K562 (cell line): ENCODE measurements around the gene DPEP2. TPM values are rescaled to one million over a fixed set of nuclear protein-coding genes. Genes with fewer than 3 reads are reported as not detected.

ENCODE experiments used
- ATF4 ChIP-seq: fragments of 450-650 bp; formaldehyde crosslinking; IDR thresholded peaks from 2 replicates; pipeline ENCODE4 v1.4.0; 2022; ENCODE audit warnings: mild to moderate bottlenecking, moderate library complexity
- CREB5 ChIP-seq: fragments of 250-450 bp; sonication (Bioruptor Pico); IDR thresholded peaks from 2 replicates; pipeline ENCODE4 v1.5.0; 2020; ENCODE audit warnings: mild to moderate bottlenecking
- EHMT2 ChIP-seq: fragments of 450-650 bp; IDR thresholded peaks from 2 replicates; pipeline ENCODE4 v1.6.1; 2018; ENCODE audit warnings: antibody characterized with exemption
- EWSR1 ChIP-seq: fragments of 450-650 bp; IDR thresholded peaks from 2 replicates; pipeline ENCODE4 v1.6.1; 2018; ENCODE audit warnings: borderline replicate concordance, mild to moderate bottlenecking, low read depth, moderate library complexity; ENCODE audit not compliant: partially characterized antibody
- GTF2F1 ChIP-seq: IDR thresholded peaks from 2 replicates; pipeline ENCODE4 v1.6.1; 2011; ENCODE audit warnings: low read depth, low read length, improper control_type of control experiment
- JUNB ChIP-seq: fragments of 450-650 bp; formaldehyde crosslinking; conservative IDR thresholded peaks from 2 replicates; pipeline ENCODE4 v1.4.0; 2020; ENCODE audit warnings: mild to moderate bottlenecking
- PRMT5 ChIP-seq: sonication (generic); formaldehyde crosslinking; IDR thresholded peaks from 2 replicates; pipeline ENCODE4 v1.5.0; 2020; ENCODE audit warnings: missing genetic modification reagents
- RB1 ChIP-seq: fragments of 450-650 bp; IDR thresholded peaks from 2 replicates; pipeline ENCODE4 v1.6.1; 2017; ENCODE audit warnings: low read depth, mild to moderate bottlenecking
- SMARCE1 ChIP-seq: fragments of 450-650 bp; IDR thresholded peaks from 2 replicates; pipeline ENCODE4 v1.7.1; 2016; ENCODE audit warnings: mild to moderate bottlenecking
- TRIM28 ChIP-seq: fragments of 450-650 bp; IDR thresholded peaks from 2 replicates; pipeline ENCODE4 v1.6.1; 2017
- VEZF1 ChIP-seq: fragments of 200-800 bp; sonication (Bioruptor generic); IDR thresholded peaks from 2 replicates; pipeline ENCODE4 v1.6.1; 2017; ENCODE audit warnings: missing genetic modification characterization, missing compliant biosample characterization
- ZC3H4 ChIP-seq: sonication (generic); formaldehyde crosslinking; IDR thresholded peaks from 2 replicates; pipeline ENCODE4 v1.9.0; 2021; ENCODE audit warnings: missing genetic modification reagents, borderline replicate concordance
- ZKSCAN8 ChIP-seq: fragments of 200-800 bp; sonication (Bioruptor generic); IDR thresholded peaks from 2 replicates; pipeline ENCODE4 v1.6.1; 2016; ENCODE audit warnings: missing genetic modification characterization, missing compliant biosample characterization
- ZNF263 ChIP-seq: sonication (generic); formaldehyde crosslinking; IDR thresholded peaks from 2 replicates; pipeline ENCODE4 v1.8.0; 2022; ENCODE audit warnings: mild to moderate bottlenecking, missing genetic modification reagents, borderline replicate concordance
- polyA plus RNA-seq, 8 experiments: library from polyadenylated mRNA; depleted of rRNA in 4 of 8; stranded (reverse) in 5 of 8; unstranded in 3 of 8; fragments of >200 nt; fragmentation: Nextera tagmentation in 2 of 8; fragmentation: Illumina TruSeq in 1 of 8; extraction: Ambion mirVana in 2 of 8; extraction: Trizol in 1 of 8; gene quantifications; 2 replicates each; pipeline versions ENCODE4 v1.2.1 to v1.2.3, GENCODE V29; 2011 to 2014; ENCODE audit warnings: inconsistent platforms in 1 of 8, missing spikeins in 1 of 8
- total RNA-seq, 7 experiments: library from RNA; depleted of rRNA in 6 of 7; stranded (reverse); fragments of >200 nt in 6 of 7; fragmentation: Illumina TruSeq in 2 of 7; extraction: Trizol in 2 of 7; gene quantifications; 2 replicates each; pipeline versions ENCODE4 v1.2.1 to v1.2.3, GENCODE V29; 2011 to 2021; ENCODE audit warnings: low replicate concordance in 1 of 7
- TF ChIP-seq, protein P1 (sequence below): fragments of 450-650 bp; IDR thresholded peaks from 2 replicates; pipeline ENCODE4 v1.6.1; 2018; ENCODE audit not compliant: partially characterized antibody
- TF ChIP-seq, protein P2 (sequence below), 2 experiments: IDR thresholded peaks; 2 replicates each; pipeline ENCODE4 v1.6.1; 2012; ENCODE audit warnings: improper control_type of control experiment in 2 of 2, low read depth in 2 of 2, low read length in 2 of 2, borderline replicate concordance in 1 of 2

The DPEP2 gene
- total and polyA plus RNA-seq, 9 of the 15 experiments (the other 6 are each of a cell fraction or from before 2014, with no cell fraction given): 0.14 to 1.2 (median 0.38) TPM

DNA sequence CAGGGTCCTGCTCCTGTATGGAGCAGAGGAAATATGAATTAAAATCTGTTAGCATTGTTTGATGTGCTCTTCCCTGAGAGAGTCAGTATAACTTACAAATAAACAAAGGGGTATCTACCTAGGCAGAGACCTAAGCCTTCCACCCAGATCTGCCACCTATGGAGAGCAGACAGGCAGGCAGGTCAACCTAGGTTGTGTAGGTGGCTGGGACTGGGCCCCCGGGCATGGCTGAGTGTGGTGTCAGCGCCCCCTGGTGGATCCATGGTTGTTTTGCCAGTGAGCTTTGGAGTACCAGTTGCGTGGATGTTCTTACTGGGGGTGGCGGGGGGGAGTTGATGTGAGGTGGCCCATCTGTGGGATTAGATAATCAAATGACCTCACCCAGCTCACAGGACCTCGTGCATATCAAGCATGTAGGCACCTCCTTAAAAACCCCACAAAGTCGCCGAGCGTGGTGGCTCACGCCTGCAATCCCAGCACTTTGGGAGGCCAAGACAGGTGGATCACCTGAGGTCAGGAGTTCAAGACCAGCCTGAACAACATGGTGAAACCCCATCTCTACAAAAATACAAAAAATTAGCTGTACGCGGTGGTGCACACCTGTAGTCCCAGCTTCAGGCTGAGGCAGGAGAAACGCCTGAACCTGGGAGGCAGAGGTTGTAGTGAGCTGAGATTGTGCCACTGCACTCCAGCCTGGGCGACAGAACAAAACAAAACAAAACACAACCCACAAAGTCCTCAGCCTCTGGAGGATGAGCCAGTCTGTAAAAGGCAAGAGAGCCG, 41.4 kb upstream of the DPEP2 start (continued):
- TF ChIP-seq ZNF263 (CRISPR knock-in tag): peak; percentile 27; the same call in 1 of the 2 replicates
- TF ChIP-seq ZC3H4: no peak
- TF ChIP-seq, protein P1, sequence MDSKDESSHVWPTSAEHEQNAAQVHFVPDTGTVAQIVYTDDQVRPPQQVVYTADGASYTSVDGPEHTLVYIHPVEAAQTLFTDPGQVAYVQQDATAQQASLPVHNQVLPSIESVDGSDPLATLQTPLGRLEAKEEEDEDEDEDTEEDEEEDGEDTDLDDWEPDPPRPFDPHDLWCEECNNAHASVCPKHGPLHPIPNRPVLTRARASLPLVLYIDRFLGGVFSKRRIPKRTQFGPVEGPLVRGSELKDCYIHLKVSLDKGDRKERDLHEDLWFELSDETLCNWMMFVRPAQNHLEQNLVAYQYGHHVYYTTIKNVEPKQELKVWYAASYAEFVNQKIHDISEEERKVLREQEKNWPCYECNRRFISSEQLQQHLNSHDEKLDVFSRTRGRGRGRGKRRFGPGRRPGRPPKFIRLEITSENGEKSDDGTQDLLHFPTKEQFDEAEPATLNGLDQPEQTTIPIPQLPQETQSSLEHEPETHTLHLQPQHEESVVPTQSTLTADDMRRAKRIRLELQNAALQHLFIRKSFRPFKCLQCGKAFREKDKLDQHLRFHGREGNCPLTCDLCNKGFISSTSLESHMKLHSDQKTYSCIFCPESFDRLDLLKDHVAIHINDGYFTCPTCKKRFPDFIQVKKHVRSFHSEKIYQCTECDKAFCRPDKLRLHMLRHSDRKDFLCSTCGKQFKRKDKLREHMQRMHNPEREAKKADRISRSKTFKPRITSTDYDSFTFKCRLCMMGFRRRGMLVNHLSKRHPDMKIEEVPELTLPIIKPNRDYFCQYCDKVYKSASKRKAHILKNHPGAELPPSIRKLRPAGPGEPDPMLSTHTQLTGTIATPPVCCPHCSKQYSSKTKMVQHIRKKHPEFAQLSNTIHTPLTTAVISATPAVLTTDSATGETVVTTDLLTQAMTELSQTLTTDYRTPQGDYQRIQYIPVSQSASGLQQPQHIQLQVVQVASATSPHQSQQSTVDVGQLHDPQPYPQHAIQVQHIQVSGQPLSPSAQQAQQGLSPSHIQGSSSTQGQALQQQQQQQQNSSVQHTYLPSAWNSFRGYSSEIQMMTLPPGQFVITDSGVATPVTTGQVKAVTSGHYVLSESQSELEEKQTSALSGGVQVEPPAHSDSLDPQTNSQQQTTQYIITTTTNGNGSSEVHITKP: peak; percentile 37
- TF ChIP-seq RB1: peak; percentile 68; the same call in 1 of the 2 replicates
- TF ChIP-seq EWSR1: no peak
- TF ChIP-seq ZKSCAN8: no peak
- TF ChIP-seq VEZF1 (CRISPR knock-in tag): peak; percentile 76
- no peak for TF ChIP-seq SMARCE1
- no peak for TF ChIP-seq CREB5 (CRISPR knock-in tag)
- no peak for TF ChIP-seq PRMT5
- no peak for TF ChIP-seq TRIM28
- TF ChIP-seq EHMT2: no peak
- TF ChIP-seq ATF4: no peak
- no peak for TF ChIP-seq GTF2F1
- TF ChIP-seq JUNB (CRISPR knock-in tag): no peak
- TF ChIP-seq, protein P2, sequence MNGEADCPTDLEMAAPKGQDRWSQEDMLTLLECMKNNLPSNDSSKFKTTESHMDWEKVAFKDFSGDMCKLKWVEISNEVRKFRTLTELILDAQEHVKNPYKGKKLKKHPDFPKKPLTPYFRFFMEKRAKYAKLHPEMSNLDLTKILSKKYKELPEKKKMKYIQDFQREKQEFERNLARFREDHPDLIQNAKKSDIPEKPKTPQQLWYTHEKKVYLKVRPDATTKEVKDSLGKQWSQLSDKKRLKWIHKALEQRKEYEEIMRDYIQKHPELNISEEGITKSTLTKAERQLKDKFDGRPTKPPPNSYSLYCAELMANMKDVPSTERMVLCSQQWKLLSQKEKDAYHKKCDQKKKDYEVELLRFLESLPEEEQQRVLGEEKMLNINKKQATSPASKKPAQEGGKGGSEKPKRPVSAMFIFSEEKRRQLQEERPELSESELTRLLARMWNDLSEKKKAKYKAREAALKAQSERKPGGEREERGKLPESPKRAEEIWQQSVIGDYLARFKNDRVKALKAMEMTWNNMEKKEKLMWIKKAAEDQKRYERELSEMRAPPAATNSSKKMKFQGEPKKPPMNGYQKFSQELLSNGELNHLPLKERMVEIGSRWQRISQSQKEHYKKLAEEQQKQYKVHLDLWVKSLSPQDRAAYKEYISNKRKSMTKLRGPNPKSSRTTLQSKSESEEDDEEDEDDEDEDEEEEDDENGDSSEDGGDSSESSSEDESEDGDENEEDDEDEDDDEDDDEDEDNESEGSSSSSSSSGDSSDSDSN (IDR thresholded peaks at IDR 0.05; ENCODE audit: borderline replicate concordance in 1 of 2, low read depth in 2 of 2, low read length in 2 of 2): no peak
